PC-9 (cell line): Measurements from ENCODE around the gene CDYL2. TPM values are rescaled to one million over a fixed set of nuclear protein-coding genes. Genes with fewer than 3 reads are reported as not detected.

Experiments used
- BruUV-seq: library from RNA; stranded (reverse); fragments of 400-500 nt; replicated peaks from 2 replicates; lab custom pipeline; 2021; lab: Mats Ljungman, UMichigan
- CTCF ChIA-PET: fragments of 300-600 bp; sonication (Branson Sonifier 250); formaldehyde crosslinking; loops from one replicate; lab custom pipeline; 2022; ENCODE audit warnings: antibody characterized with exemption; lab: Charles Lee
- POLR2A ChIA-PET: fragments of 300-600 bp; sonication (Branson Sonifier 250); formaldehyde crosslinking; loops from one replicate; lab custom pipeline; 2022; ENCODE audit warnings: antibody characterized with exemption; ENCODE audit not compliant: unreplicated experiment; lab: Charles Lee
- DNase-seq, 2 experiments: peaks; one replicate each; pipeline versions ENCODE4 v3.0.0 to v3.0.0-alpha.2; 2015 to 2022; ENCODE audit warnings: mixed read lengths in 1 of 2
- H2AFZ ChIP-seq: fragments of 200-600 bp; sonication (generic); 2 replicates; pipeline ENCODE4 v1.8.1; 2017; ENCODE audit warnings: antibody characterized with exemption
- H3F3A ChIP-seq: fragments of 200-600 bp; sonication (generic); 2 replicates; pipeline ENCODE4 v1.8.1; 2017; ENCODE audit warnings: antibody characterized with exemption, mild to moderate bottlenecking, low read depth; ENCODE audit not compliant: insufficient read depth
- H3K27ac ChIP-seq: fragments of 200-600 bp; sonication (generic); 2 replicates; pipeline ENCODE4 v1.6.1; 2016; ENCODE audit warnings: mixed run types
- H3K27me3 ChIP-seq: fragments of 200-600 bp; sonication (generic); 2 replicates; pipeline ENCODE4 v1.6.1; 2016; ENCODE audit warnings: low read depth, mixed run types; ENCODE audit not compliant: insufficient read depth
- H3K36me3 ChIP-seq: fragments of 200-600 bp; sonication (generic); 2 replicates; pipeline ENCODE4 v1.6.1; 2016; ENCODE audit warnings: low read depth, mixed run types
- H3K4me1 ChIP-seq: fragments of 200-600 bp; sonication (generic); replicated peaks from 2 replicates; pipeline ENCODE4 v1.6.1; 2016; ENCODE audit warnings: mixed run types; ENCODE audit not compliant: insufficient read depth
- H3K4me2 ChIP-seq: fragments of 200-600 bp; sonication (generic); 2 replicates; pipeline ENCODE4 v1.6.1; 2017; ENCODE audit warnings: mixed run types
- H3K4me3 ChIP-seq: fragments of 200-600 bp; sonication (generic); 2 replicates; pipeline ENCODE4 v1.6.1; 2016; ENCODE audit warnings: mixed run types
- H3K79me2 ChIP-seq: fragments of 200-600 bp; sonication (generic); 2 replicates; pipeline ENCODE4 v1.6.1; 2017; ENCODE audit warnings: low read depth, mixed run types
- H3K9me2 ChIP-seq: fragments of 200-600 bp; sonication (generic); 2 replicates; pipeline ENCODE4 v1.8.1; 2017; ENCODE audit warnings: mild to moderate bottlenecking; ENCODE audit not compliant: insufficient read depth
- H3K9me3 ChIP-seq: fragments of 200-600 bp; sonication (generic); 2 replicates; pipeline ENCODE4 v1.8.1; 2016; ENCODE audit warnings: low read depth; ENCODE audit not compliant: insufficient read depth
- H4K20me1 ChIP-seq: fragments of 200-600 bp; sonication (generic); 2 replicates; pipeline ENCODE4 v1.8.1; 2017; ENCODE audit not compliant: insufficient read depth
- EZH2 ChIP-seq: fragments of 200-600 bp; sonication (generic); IDR thresholded peaks from 2 replicates; pipeline ENCODE4 v1.8.0; 2017; ENCODE audit warnings: antibody characterized with exemption, low read depth
- intact Hi-C: fragments of 100-400 bp; cut with micrococcal nuclease; formaldehyde crosslinking; loops from one replicate; pipeline ENCODE4 v1.10.0; 2022; ENCODE audit not compliant: unreplicated experiment
- total RNA-seq: library from RNA; stranded (reverse); gene quantifications from 2 replicates; pipeline ENCODE4 v1.2.3, GENCODE V29; 2021
- TF ChIP-seq, protein P1 (sequence below): fragments of 200-600 bp; sonication (generic); conservative IDR thresholded peaks from 2 replicates; pipeline ENCODE4 v1.6.1; 2017; ENCODE audit warnings: mixed run types, antibody characterized with exemption, mild to moderate bottlenecking, moderate library complexity

Gene CDYL2
- total RNA-seq, 1 experiment from 2014 or later: 3.3 TPM

DNA sequence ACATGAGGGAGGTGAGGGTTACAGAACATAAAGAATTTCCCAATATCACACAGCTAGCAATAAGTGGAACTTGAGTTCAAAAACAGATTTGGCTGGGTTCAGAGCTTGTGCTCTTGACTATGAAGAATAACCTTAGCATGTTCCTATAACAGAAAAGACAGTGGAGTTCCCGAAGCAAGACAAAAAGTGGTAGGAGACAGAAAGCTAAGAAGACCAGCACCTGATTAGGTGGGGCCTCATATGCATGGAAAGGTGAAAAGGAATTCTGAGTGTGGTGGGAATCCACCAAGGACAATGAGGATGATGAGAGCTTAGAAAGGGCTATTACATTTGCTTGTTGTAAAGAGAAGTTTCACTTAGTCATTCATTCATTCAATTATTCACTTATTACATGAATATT is 26.6 kb upstream of the CDYL2 start:
- Histone ChIP-seq H3F3A (no peaks in the 10 kb centered on the region), H3K9me2 (no peaks in the 10 kb centered on the region), H3K36me3 (no peaks in the 10 kb centered on the region), H3K79me2 (no peaks in the 10 kb centered on the region), H2AFZ (no peak overlapping the region), H3K4me2 (no peak overlapping the region), H4K20me1 (no peaks in the 10 kb centered on the region), H3K4me3 (no peak overlapping the region), H3K27me3 (peaks cover 33% of the 10 kb centered on the region), H3K9me3 (no peaks in the 10 kb centered on the region), H3K27ac (no peak overlapping the region), H3K4me1 (no peaks in the 10 kb centered on the region)
- TF ChIP-seq, protein P1, sequence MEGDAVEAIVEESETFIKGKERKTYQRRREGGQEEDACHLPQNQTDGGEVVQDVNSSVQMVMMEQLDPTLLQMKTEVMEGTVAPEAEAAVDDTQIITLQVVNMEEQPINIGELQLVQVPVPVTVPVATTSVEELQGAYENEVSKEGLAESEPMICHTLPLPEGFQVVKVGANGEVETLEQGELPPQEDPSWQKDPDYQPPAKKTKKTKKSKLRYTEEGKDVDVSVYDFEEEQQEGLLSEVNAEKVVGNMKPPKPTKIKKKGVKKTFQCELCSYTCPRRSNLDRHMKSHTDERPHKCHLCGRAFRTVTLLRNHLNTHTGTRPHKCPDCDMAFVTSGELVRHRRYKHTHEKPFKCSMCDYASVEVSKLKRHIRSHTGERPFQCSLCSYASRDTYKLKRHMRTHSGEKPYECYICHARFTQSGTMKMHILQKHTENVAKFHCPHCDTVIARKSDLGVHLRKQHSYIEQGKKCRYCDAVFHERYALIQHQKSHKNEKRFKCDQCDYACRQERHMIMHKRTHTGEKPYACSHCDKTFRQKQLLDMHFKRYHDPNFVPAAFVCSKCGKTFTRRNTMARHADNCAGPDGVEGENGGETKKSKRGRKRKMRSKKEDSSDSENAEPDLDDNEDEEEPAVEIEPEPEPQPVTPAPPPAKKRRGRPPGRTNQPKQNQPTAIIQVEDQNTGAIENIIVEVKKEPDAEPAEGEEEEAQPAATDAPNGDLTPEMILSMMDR: no peak
- TF ChIP-seq EZH2: no peak
- BruUV-seq: no TSS peak
- POLR2A ChIA-PET: no interaction called here
- intact Hi-C loops: no loop called here
- no peak for DNase-seq
- CTCF ChIA-PET: no interaction called here

DNA sequence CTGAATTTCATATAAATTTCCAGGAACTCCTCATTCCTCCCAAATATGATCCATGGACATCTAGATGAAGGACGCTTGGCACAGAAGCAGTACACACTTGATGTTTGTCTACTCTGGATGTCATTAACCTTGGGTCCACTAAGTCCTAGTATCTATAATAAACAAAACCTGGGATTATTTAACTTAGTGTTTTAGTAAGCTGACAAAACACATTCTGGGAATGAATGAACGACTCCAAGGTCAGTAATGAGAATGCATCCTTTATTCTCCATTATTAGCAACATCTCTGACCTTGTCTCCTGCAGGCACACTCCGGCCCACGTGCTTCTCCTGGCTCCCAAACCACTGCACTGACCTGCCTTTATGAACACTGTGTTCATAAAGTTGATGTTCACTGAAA is 24.1 kb upstream of the CDYL2 start:
- Histone ChIP-seq H3K27ac (no peak overlapping the region), H2AFZ (no peak overlapping the region), H3K9me2 (no peaks in the 10 kb centered on the region), H3K4me2 (no peak overlapping the region), H3F3A (no peaks in the 10 kb centered on the region), H3K36me3 (no peaks in the 10 kb centered on the region), H3K4me1 (no peaks in the 10 kb centered on the region), H3K27me3 (peaks cover 21% of the 10 kb centered on the region), H3K4me3 (no peak overlapping the region), H3K79me2 (no peaks in the 10 kb centered on the region), H3K9me3 (no peaks in the 10 kb centered on the region), H4K20me1 (no peaks in the 10 kb centered on the region)
- POLR2A ChIA-PET: no interaction called here
- DNase-seq: no peak
- no TSS peak for BruUV-seq
- no peak for TF ChIP-seq EZH2
- TF ChIP-seq, protein P1: no peak
- intact Hi-C loops: loop anchor here (10.0 kb wide), 1 partner anchor 304 kb away; no protein-coding TSS in a partner anchor
- CTCF ChIA-PET: no interaction called here

DNA sequence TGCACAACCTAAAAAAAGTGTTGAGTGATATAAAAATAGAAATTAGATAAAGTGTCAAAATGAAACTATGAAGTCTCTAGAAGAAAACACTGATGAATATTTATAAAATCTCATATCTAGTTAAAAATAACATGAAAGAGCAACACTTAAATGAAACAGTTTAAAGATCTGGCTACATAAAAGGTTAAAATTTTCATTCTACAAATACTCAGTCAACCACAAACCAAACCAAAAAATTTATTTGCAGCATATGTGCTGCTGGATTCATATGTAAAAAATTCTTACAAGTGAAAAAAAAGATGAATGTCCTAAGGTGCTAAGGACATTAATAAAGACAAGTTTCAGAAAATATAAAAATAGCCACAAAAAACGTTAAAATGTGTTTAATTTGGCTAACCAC is 22.6 kb upstream of the CDYL2 start:
- TF ChIP-seq, protein P1: no peak
- H3K27me3 ChIP-seq: peaks cover 23% of the 10 kb centered on the region
- no peaks in the 10 kb centered on the region for H4K20me1 ChIP-seq
- H3K4me2 ChIP-seq: no peak overlapping the region
- intact Hi-C loops: loop anchor here (10.0 kb wide), 1 partner anchor 302 kb away; no protein-coding TSS in a partner anchor
- no peaks in the 10 kb centered on the region for H3F3A ChIP-seq
- no peaks in the 10 kb centered on the region for H3K79me2 ChIP-seq
- no peaks in the 10 kb centered on the region for H3K36me3 ChIP-seq
- H3K27ac ChIP-seq: no peak overlapping the region
- no peaks in the 10 kb centered on the region for H3K9me3 ChIP-seq
- no TSS peak for BruUV-seq
- H2AFZ ChIP-seq: no peak overlapping the region
- ChIA-PET CTCF (no interaction called here), POLR2A (no interaction called here)
- no peaks in the 10 kb centered on the region for H3K4me1 ChIP-seq
- no peak overlapping the region for H3K4me3 ChIP-seq
- no peak for DNase-seq
- no peaks in the 10 kb centered on the region for H3K9me2 ChIP-seq
